ENCODE data around the gene LCE3D.
"Not testable (repeated sequence)": the region's sequence is repeated elsewhere in the genome, so short reads cannot be mapped to it uniquely, and the experiment has no call there.

LCE3D gene

GRCh38 chr1:152579526-152579925 is 790 bp downstream of the LCE3D start:
- H3K9me3 ChIP-seq (ENCODE audit: control insufficient read depth in 1 of 2, low read length in 2 of 2); H3K9ac ChIP-seq (ENCODE audit: low read depth in 1 of 2, low read length in 2 of 2); H3K27me3 ChIP-seq (ENCODE audit: control insufficient read depth in 1 of 2, insufficient read depth in 2 of 2, low read length in 2 of 2); H3K27ac ChIP-seq (ENCODE audit: low read depth, low read length); H3K4me1 ChIP-seq (ENCODE audit: control insufficient read depth in 1 of 2, insufficient read depth in 2 of 2, low read length in 2 of 2); H3K4me3 ChIP-seq (ENCODE audit: low read depth in 1 of 2, low read length in 2 of 2); H3K36me3 ChIP-seq (ENCODE audit: control insufficient read depth in 1 of 2, insufficient read depth in 2 of 2, low read length in 2 of 2): not testable (repeated sequence)

GRCh38 chr1:152577168-152577567 is 3.1 kb downstream of the LCE3D start:
- Histone ChIP-seq H3K27ac (ENCODE audit: low read depth, low read length) (no peak overlapping the region), H3K4me1 (ENCODE audit: control insufficient read depth in 1 of 2, insufficient read depth in 2 of 2, low read length in 2 of 2) (no peaks in the 10 kb centered on the region), H3K9me3 (ENCODE audit: control insufficient read depth in 1 of 2, low read length in 2 of 2) (no peaks in the 10 kb centered on the region), H3K36me3 (ENCODE audit: control insufficient read depth in 1 of 2, insufficient read depth in 2 of 2, low read length in 2 of 2) (no peaks in the 10 kb centered on the region), H3K27me3 (ENCODE audit: control insufficient read depth in 1 of 2, insufficient read depth in 2 of 2, low read length in 2 of 2) (no peaks in the 10 kb centered on the region), H3K4me3 (ENCODE audit: low read depth in 1 of 2, low read length in 2 of 2) (no peak overlapping the region), H3K9ac (ENCODE audit: low read depth in 1 of 2, low read length in 2 of 2) (no peak overlapping the region)

DNA sequence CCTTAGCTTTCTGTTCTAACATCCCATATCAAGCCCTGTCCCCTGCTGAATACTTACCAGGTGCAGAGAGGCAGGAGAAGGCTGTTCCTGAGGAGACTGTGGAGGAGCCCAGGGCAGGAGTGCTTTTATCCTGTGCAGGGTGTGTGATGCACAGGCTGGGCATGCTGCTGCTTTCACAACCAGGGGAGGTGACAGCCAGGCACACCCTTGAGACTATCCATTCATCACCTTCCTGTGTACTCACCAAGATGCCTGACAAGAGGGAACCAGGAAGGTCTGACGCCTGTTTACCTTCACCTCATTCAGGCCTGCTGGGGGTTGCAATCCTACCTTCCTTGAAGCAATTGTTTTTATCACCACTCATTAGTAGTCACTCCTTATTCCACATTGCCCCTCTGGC is 13.6 kb downstream of the LCE3D start, which contains the start of gene LCE3E:
TSS of gene LCE3E (minus strand) at position 100 of the 400 bp plus-strand sequence. CDS start 572 bp downstream, outside the sequence.
- Histone ChIP-seq H3K4me1 (ENCODE audit: control insufficient read depth in 1 of 2, insufficient read depth in 2 of 2, low read length in 2 of 2) (no peaks in the 10 kb centered on the region), H3K4me3 (ENCODE audit: low read depth in 1 of 2, low read length in 2 of 2) (no peak within 1 kb of the TSS), H3K27me3 (ENCODE audit: control insufficient read depth in 1 of 2, insufficient read depth in 2 of 2, low read length in 2 of 2) (no peaks in the 10 kb centered on the region), H3K36me3 (ENCODE audit: control insufficient read depth in 1 of 2, insufficient read depth in 2 of 2, low read length in 2 of 2) (no peaks in the 10 kb centered on the region), H3K27ac (ENCODE audit: low read depth, low read length) (no peak within 1 kb of the TSS), H3K9me3 (ENCODE audit: control insufficient read depth in 1 of 2, low read length in 2 of 2) (no peaks in the 10 kb centered on the region), H3K9ac (ENCODE audit: low read depth in 1 of 2, low read length in 2 of 2) (no peak within 1 kb of the TSS)

GRCh38 chr1:152565535-152566215 is 14.6 kb downstream of the LCE3D start:
- Histone ChIP-seq H3K27me3 (ENCODE audit: control insufficient read depth in 1 of 2, insufficient read depth in 2 of 2, low read length in 2 of 2) (peaks cover 0 to 2% of the 10 kb centered on the region in 2 donors), H3K4me3 (ENCODE audit: low read depth in 1 of 2, low read length in 2 of 2) (no peak overlapping the region), H3K36me3 (ENCODE audit: control insufficient read depth in 1 of 2, insufficient read depth in 2 of 2, low read length in 2 of 2) (no peaks in the 10 kb centered on the region), H3K9me3 (ENCODE audit: control insufficient read depth in 1 of 2, low read length in 2 of 2) (no peaks in the 10 kb centered on the region), H3K9ac (ENCODE audit: low read depth in 1 of 2, low read length in 2 of 2) (no peak overlapping the region), H3K27ac (ENCODE audit: low read depth, low read length) (no peak overlapping the region), H3K4me1 (ENCODE audit: control insufficient read depth in 1 of 2, insufficient read depth in 2 of 2, low read length in 2 of 2) (no peaks in the 10 kb centered on the region)

GRCh38 chr1:152565115-152565514 is 15.2 kb downstream of the LCE3D start:
- no peak overlapping the region for H3K9ac ChIP-seq (ENCODE audit: low read depth in 1 of 2, low read length in 2 of 2)
- no peak overlapping the region for H3K27ac ChIP-seq (ENCODE audit: low read depth, low read length)
- H3K9me3 ChIP-seq (ENCODE audit: control insufficient read depth in 1 of 2, low read length in 2 of 2): no peaks in the 10 kb centered on the region
- H3K36me3 ChIP-seq (ENCODE audit: control insufficient read depth in 1 of 2, insufficient read depth in 2 of 2, low read length in 2 of 2): no peaks in the 10 kb centered on the region
- H3K27me3 ChIP-seq (ENCODE audit: control insufficient read depth in 1 of 2, insufficient read depth in 2 of 2, low read length in 2 of 2): peaks cover 0 to 2% of the 10 kb centered on the region in 2 donors
- H3K4me3 ChIP-seq (ENCODE audit: low read depth in 1 of 2, low read length in 2 of 2): no peak overlapping the region
- H3K4me1 ChIP-seq (ENCODE audit: control insufficient read depth in 1 of 2, insufficient read depth in 2 of 2, low read length in 2 of 2): no peaks in the 10 kb centered on the region

- H3K4me3 ChIP-seq (ENCODE audit: low read depth in 1 of 2, low read length in 2 of 2); H3K27ac ChIP-seq (ENCODE audit: low read depth, low read length); H3K27me3 ChIP-seq (ENCODE audit: control insufficient read depth in 1 of 2, insufficient read depth in 2 of 2, low read length in 2 of 2); H3K9ac ChIP-seq (ENCODE audit: low read depth in 1 of 2, low read length in 2 of 2); H3K36me3 ChIP-seq (ENCODE audit: control insufficient read depth in 1 of 2, insufficient read depth in 2 of 2, low read length in 2 of 2); H3K4me1 ChIP-seq (ENCODE audit: control insufficient read depth in 1 of 2, insufficient read depth in 2 of 2, low read length in 2 of 2); H3K9me3 ChIP-seq (ENCODE audit: control insufficient read depth in 1 of 2, low read length in 2 of 2): not testable (repeated sequence)
Measured at GRCh38 chr1:152548358-152548757, 32.0 kb downstream of the LCE3D start.

GRCh38 chr1:152546704-152547103 is 33.6 kb downstream of the LCE3D start:
- Histone ChIP-seq H3K27me3 (ENCODE audit: control insufficient read depth in 1 of 2, insufficient read depth in 2 of 2, low read length in 2 of 2) (peaks cover 0 to 4% of the 10 kb centered on the region in 2 donors), H3K36me3 (ENCODE audit: control insufficient read depth in 1 of 2, insufficient read depth in 2 of 2, low read length in 2 of 2) (no peaks in the 10 kb centered on the region), H3K27ac (ENCODE audit: low read depth, low read length) (no peak overlapping the region), H3K4me3 (ENCODE audit: low read depth in 1 of 2, low read length in 2 of 2) (no peak overlapping the region), H3K9me3 (ENCODE audit: control insufficient read depth in 1 of 2, low read length in 2 of 2) (no peaks in the 10 kb centered on the region), H3K9ac (ENCODE audit: low read depth in 1 of 2, low read length in 2 of 2) (no peak overlapping the region), H3K4me1 (ENCODE audit: control insufficient read depth in 1 of 2, insufficient read depth in 2 of 2, low read length in 2 of 2) (no peaks in the 10 kb centered on the region)

DNA sequence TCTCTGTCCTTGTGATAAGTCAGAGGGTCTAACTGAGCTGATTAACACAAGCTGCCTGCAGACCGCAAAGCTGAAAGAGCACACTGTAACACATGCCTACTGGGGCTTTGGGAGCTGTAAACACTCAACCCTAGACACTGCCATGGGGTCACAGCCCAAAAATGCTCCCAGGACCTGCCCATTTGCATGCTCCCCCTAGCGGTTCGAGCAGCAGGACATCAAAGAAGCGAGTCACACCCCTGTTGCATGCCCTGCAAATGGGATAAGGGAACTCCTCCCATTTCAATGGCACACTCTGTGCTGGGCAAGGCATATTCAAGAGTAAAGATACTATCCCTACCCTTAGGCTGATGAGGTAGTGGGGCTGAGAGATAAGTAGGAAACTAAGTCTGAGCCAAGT is 36.5 kb downstream of the LCE3D start:
- Histone ChIP-seq H3K27me3 (ENCODE audit: control insufficient read depth in 1 of 2, insufficient read depth in 2 of 2, low read length in 2 of 2) (peaks cover 0 to 4% of the 10 kb centered on the region in 2 donors), H3K9ac (ENCODE audit: low read depth in 1 of 2, low read length in 2 of 2) (no peak overlapping the region), H3K4me1 (ENCODE audit: control insufficient read depth in 1 of 2, insufficient read depth in 2 of 2, low read length in 2 of 2) (no peaks in the 10 kb centered on the region), H3K27ac (ENCODE audit: low read depth, low read length) (no peak overlapping the region), H3K9me3 (ENCODE audit: control insufficient read depth in 1 of 2, low read length in 2 of 2) (no peaks in the 10 kb centered on the region), H3K36me3 (ENCODE audit: control insufficient read depth in 1 of 2, insufficient read depth in 2 of 2, low read length in 2 of 2) (no peaks in the 10 kb centered on the region), H3K4me3 (ENCODE audit: low read depth in 1 of 2, low read length in 2 of 2) (no peak overlapping the region)

DNA sequence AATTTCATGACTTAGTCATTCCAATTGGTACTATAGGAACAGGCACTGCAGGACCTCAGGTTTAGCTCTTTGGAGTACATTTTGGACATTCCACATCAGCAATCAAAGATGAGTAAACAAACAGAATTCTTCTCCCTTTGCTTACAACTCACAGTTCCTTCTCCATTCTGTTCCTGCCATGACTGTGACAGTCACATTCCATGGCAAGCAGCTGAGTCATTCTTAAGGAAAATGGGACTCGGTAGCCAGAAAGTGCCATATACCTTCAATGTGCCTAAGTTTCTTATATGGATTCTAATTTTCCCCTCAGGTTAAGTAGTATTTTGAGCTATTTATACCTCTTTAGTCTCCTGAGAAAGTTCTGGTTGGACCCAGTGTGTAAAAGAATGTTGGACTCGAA is 40.4 kb downstream of the LCE3D start:
- H3K36me3 ChIP-seq (ENCODE audit: control insufficient read depth in 1 of 2, insufficient read depth in 2 of 2, low read length in 2 of 2): no peaks in the 10 kb centered on the region
- no peak overlapping the region for H3K27ac ChIP-seq (ENCODE audit: low read depth, low read length)

DNA sequence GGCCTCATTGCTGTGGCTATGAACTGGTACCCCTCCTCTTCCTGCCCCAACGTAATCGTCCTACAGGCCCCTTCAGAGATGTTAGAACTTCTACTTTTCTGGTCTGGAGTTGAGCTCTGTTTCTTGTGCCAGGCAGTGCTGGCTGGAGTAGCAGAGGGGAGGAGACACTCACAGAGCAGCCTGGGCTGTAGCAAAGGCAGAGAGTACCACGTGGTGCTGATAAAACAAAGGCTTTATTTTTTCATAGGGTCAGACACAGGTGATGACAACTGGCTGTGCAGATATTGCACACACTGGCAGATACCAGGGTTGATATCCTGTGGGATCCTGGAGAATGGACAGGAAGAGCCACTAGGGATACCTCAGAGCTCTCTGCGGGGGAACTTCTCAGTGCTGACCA is 42.8 kb downstream of the LCE3D start:
- no peak overlapping the region for H3K9ac ChIP-seq (ENCODE audit: low read depth in 1 of 2, low read length in 2 of 2)
- no peaks in the 10 kb centered on the region for H3K4me1 ChIP-seq (ENCODE audit: control insufficient read depth in 1 of 2, insufficient read depth in 2 of 2, low read length in 2 of 2)
- H3K4me3 ChIP-seq (ENCODE audit: low read depth in 1 of 2, low read length in 2 of 2): no peak overlapping the region
- H3K9me3 ChIP-seq (ENCODE audit: control insufficient read depth in 1 of 2, low read length in 2 of 2): no peaks in the 10 kb centered on the region
- H3K27ac ChIP-seq (ENCODE audit: low read depth, low read length): no peak overlapping the region
- no peaks in the 10 kb centered on the region for H3K36me3 ChIP-seq (ENCODE audit: control insufficient read depth in 1 of 2, insufficient read depth in 2 of 2, low read length in 2 of 2)
- H3K27me3 ChIP-seq (ENCODE audit: control insufficient read depth in 1 of 2, insufficient read depth in 2 of 2, low read length in 2 of 2): peaks cover 0 to 6% of the 10 kb centered on the region in 2 donors

More for the DNA sequence above, 40.4 kb downstream of the LCE3D start:
- Histone ChIP-seq H3K4me3 (ENCODE audit: low read depth in 1 of 2, low read length in 2 of 2) (no peak overlapping the region), H3K4me1 (ENCODE audit: control insufficient read depth in 1 of 2, insufficient read depth in 2 of 2, low read length in 2 of 2) (no peaks in the 10 kb centered on the region), H3K9ac (ENCODE audit: low read depth in 1 of 2, low read length in 2 of 2) (no peak overlapping the region), H3K27me3 (ENCODE audit: control insufficient read depth in 1 of 2, insufficient read depth in 2 of 2, low read length in 2 of 2) (peaks cover 0 to 7% of the 10 kb centered on the region in 2 donors), H3K9me3 (ENCODE audit: control insufficient read depth in 1 of 2, low read length in 2 of 2) (no peaks in the 10 kb centered on the region)
